CD4-positive, alpha-beta T cell (primary cell): ENCODE results near the gene RRAS2. TPM values are rescaled to one million over a fixed set of nuclear protein-coding genes. Genes with fewer than 3 reads are reported as not detected.

Source experiments
- ATAC-seq: fragments of 200-7000 bp; cut with Tn5 transposase; one replicate; pipeline ENCODE4 v1.10.0; 2022; ENCODE audit warnings: mild to moderate bottlenecking; ENCODE audit not compliant: poor library complexity
- CTCF ChIA-PET: fragments of 350-600 bp; sonication (Branson Sonifier 250); formaldehyde crosslinking; loops from one replicate; lab custom pipeline; 2021; ENCODE audit warnings: antibody characterized with exemption, inconsistent platforms; lab: Charles Lee
- POLR2A ChIA-PET: fragments of 350-600 bp; sonication (Branson Sonifier 250); formaldehyde crosslinking; loops from one replicate; lab custom pipeline; 2021; ENCODE audit warnings: antibody characterized with exemption, inconsistent platforms; lab: Charles Lee
- DNase-seq, 14 experiments: peaks; one replicate each; pipeline ENCODE4 v3.0.0-alpha.2; 2013 to 2020; ENCODE audit warnings: mixed read lengths in 2 of 14
- H3K27ac ChIP-seq, 2 donors: one replicate each; pipeline versions ENCODE4 v1.5.1 to v1.7.0; 2013; ENCODE audit warnings: low read length in 2 of 2, low read depth in 1 of 2, mild to moderate bottlenecking in 1 of 2
- H3K27me3 ChIP-seq, 2 experiments: 1 replicate in 1 of 2; 2 replicates in 1 of 2; pipeline versions ENCODE4 v1.6.1 to v1.7.0; 2013; ENCODE audit warnings: low read length in 2 of 2, control low read depth in 1 of 2, mild to moderate bottlenecking in 1 of 2, moderate library complexity in 1 of 2; ENCODE audit not compliant: insufficient read depth in 2 of 2, control insufficient read depth in 1 of 2
- H3K36me3 ChIP-seq: one replicate; pipeline ENCODE4 v1.6.1; 2013; ENCODE audit warnings: low read length, control low read depth; ENCODE audit not compliant: insufficient read depth
- H3K4me1 ChIP-seq: one replicate; pipeline ENCODE4 v1.6.1; 2013; ENCODE audit warnings: low read length, control low read depth; ENCODE audit not compliant: insufficient read depth
- H3K4me3 ChIP-seq: one replicate; pipeline ENCODE4 v1.5.1; 2013; ENCODE audit warnings: mild to moderate bottlenecking, low read length, moderate library complexity
- H3K9me3 ChIP-seq, 2 experiments: 1 replicate in 1 of 2; 2 replicates in 1 of 2; pipeline versions ENCODE4 v1.6.1 to v1.7.0; 2013; ENCODE audit warnings: low read length in 2 of 2, mild to moderate bottlenecking in 2 of 2, control low read depth in 1 of 2, moderate library complexity in 1 of 2; ENCODE audit not compliant: control insufficient read depth in 1 of 2, insufficient read depth in 1 of 2
- H3K27ac Mint-ChIP-seq: one replicate; pipeline ENCODE4 v1.8.0; 2020; ENCODE audit warnings: mixed read lengths
- H3K27me3 Mint-ChIP-seq: one replicate; pipeline ENCODE4 v1.8.0; 2021; ENCODE audit warnings: mixed read lengths
- H3K36me3 Mint-ChIP-seq: one replicate; pipeline ENCODE4 v1.8.0; 2021; ENCODE audit warnings: low read depth, mixed read lengths
- H3K4me1 Mint-ChIP-seq: one replicate; pipeline ENCODE4 v1.8.0; 2021; ENCODE audit warnings: low read depth, mixed read lengths
- H3K4me3 Mint-ChIP-seq: one replicate; pipeline ENCODE4 v1.8.0; 2020; ENCODE audit warnings: mild to moderate bottlenecking, mixed read lengths
- H3K9me3 Mint-ChIP-seq: one replicate; pipeline ENCODE4 v1.8.0; 2020; ENCODE audit warnings: mixed read lengths
- intact Hi-C, 2 experiments: fragments of 100-400 bp; cut with DNase I in 1 of 2; cut with micrococcal nuclease in 1 of 2; formaldehyde crosslinking; loops; one replicate each; pipeline versions ENCODE4 v1.15.1 to v1.9.0; 2023 to 2025; cut with DNase I, micrococcal nuclease
- total RNA-seq, 174 experiments: library from RNA in 2 of 174; stranded (reverse) in 2 of 174; gene quantifications; one replicate each; pipeline ENCODE4 v1.2.3 and lab custom pipeline; 2021 to 2026
- TF ChIP-seq, protein P1 (sequence below): fragments of 200-600 bp; IDR thresholded peaks from one replicate; pipeline ENCODE4 v1.8.0; 2022; ENCODE audit warnings: antibody characterized with exemption, mild to moderate bottlenecking

The RRAS2 gene
- total RNA-seq, 2 experiments from 2014 or later = 20.7 to 21.2 TPM

DNA sequence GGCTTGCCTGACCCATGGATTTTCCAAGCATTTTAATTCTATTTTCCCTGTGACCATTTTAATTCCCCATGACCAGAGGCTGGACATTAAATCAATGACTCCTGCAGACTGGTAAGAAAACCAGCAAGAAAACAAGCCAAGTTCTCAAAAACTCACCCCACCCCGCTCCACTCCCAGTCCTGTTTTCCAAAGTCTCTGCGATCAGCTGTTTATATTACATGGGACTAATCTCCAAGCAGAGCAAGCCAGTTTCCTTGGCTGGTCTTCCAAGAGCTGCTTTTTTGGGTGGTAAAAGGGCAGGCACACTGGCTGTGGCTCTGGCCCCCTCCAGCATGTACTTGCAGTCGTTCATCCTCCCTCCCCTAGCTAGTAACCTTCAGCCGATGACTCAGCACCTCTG is 97.9 kb downstream of the RRAS2 start:
- no peak for ATAC-seq
- intact Hi-C loops = no loop called here
- Mint-ChIP-seq H3K9me3 (no peaks in the 10 kb centered on the region), H3K36me3 (peaks cover 34% of the 10 kb centered on the region), H3K4me3 (no peak overlapping the region), H3K27me3 (no peaks in the 10 kb centered on the region), H3K27ac (no peak overlapping the region), H3K4me1 (no peaks in the 10 kb centered on the region)
- Histone ChIP-seq H3K4me3 (no peak overlapping the region), H3K9me3 (no peaks in the 10 kb centered on the region), H3K4me1 (no peaks in the 10 kb centered on the region), H3K36me3 (peaks cover 5% of the 10 kb centered on the region), H3K27me3 (no peaks in the 10 kb centered on the region), H3K27ac (no peak overlapping the region)
- TF ChIP-seq, protein P1, sequence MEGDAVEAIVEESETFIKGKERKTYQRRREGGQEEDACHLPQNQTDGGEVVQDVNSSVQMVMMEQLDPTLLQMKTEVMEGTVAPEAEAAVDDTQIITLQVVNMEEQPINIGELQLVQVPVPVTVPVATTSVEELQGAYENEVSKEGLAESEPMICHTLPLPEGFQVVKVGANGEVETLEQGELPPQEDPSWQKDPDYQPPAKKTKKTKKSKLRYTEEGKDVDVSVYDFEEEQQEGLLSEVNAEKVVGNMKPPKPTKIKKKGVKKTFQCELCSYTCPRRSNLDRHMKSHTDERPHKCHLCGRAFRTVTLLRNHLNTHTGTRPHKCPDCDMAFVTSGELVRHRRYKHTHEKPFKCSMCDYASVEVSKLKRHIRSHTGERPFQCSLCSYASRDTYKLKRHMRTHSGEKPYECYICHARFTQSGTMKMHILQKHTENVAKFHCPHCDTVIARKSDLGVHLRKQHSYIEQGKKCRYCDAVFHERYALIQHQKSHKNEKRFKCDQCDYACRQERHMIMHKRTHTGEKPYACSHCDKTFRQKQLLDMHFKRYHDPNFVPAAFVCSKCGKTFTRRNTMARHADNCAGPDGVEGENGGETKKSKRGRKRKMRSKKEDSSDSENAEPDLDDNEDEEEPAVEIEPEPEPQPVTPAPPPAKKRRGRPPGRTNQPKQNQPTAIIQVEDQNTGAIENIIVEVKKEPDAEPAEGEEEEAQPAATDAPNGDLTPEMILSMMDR = no peak
- ChIA-PET CTCF (no interaction called here), POLR2A (no interaction called here)
- DNase-seq = no peak

DNA sequence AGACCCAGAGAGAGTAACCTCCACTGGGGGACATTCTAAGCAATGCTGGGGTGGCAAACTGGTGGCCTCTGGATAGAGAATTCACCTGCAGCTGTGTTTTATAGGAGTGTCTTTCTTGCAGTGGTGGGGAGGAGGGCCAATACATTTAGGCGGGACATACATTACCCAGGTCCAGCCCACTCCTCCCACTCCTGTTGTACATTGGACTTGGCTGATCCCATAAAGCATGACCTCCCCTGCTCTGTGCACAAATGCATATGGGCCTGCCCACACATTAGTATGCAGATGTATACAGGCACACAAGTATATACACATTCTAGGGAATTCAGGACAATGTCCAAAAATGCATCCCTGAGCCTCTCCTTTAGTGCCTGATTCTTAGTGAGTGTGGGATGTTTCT is 99.1 kb downstream of the RRAS2 start:
- TF ChIP-seq, protein P1 = no peak
- no peaks in the 10 kb centered on the region for H3K27me3 Mint-ChIP-seq
- peaks cover 8% of the 10 kb centered on the region for H3K36me3 ChIP-seq
- H3K4me3 ChIP-seq = no peak overlapping the region
- CTCF ChIA-PET = no interaction called here
- no peaks in the 10 kb centered on the region for H3K4me1 Mint-ChIP-seq
- H3K9me3 Mint-ChIP-seq = no peaks in the 10 kb centered on the region
- H3K27ac ChIP-seq = no peak overlapping the region
- POLR2A ChIA-PET = no interaction called here
- ATAC-seq (no peak), DNase-seq (no peak)
- intact Hi-C loops = no loop called here
- no peaks in the 10 kb centered on the region for H3K27me3 ChIP-seq
- H3K9me3 ChIP-seq = no peaks in the 10 kb centered on the region
- H3K36me3 Mint-ChIP-seq = peaks cover 32% of the 10 kb centered on the region
- no peaks in the 10 kb centered on the region for H3K4me1 ChIP-seq
- H3K4me3 Mint-ChIP-seq = no peak overlapping the region
- no peak overlapping the region for H3K27ac Mint-ChIP-seq

DNA sequence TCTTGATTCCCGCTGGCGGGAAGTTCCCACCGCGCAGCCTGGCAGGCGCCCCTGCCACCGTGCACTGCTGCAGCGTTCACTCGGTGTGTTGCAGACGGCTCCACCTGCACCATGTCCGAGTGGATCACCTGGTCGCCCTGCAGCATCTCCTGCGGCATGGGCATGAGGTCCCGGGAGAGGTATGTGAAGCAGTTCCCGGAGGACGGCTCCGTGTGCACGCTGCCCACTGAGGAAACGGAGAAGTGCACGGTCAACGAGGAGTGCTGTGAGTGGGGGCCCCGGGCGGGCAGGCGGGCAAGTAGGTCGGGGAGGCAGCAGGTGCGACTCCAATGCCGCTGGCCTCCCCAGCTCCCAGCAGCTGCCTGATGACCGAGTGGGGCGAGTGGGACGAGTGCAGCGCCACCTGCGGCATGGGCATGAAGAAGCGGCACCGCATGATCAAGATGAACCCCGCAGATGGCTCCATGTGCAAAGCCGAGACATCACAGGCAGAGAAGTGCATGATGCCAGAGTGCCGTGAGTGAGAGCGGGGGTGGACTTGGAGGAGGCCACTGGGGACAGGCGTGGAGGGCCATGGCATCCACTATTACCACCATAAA is 99.7 kb downstream of the RRAS2 start:
- DNase-seq = no peak
- no peak overlapping the region for H3K4me3 Mint-ChIP-seq
- Histone ChIP-seq H3K36me3 (peaks cover 8% of the 10 kb centered on the region), H3K27ac (no peak overlapping the region), H3K9me3 (no peaks in the 10 kb centered on the region), H3K27me3 (no peaks in the 10 kb centered on the region), H3K4me3 (no peak overlapping the region), H3K4me1 (no peaks in the 10 kb centered on the region)
- no peak overlapping the region for H3K27ac Mint-ChIP-seq
- ATAC-seq = no peak
- POLR2A ChIA-PET = no interaction called here
- H3K36me3 Mint-ChIP-seq = peaks cover 30% of the 10 kb centered on the region
- H3K9me3 Mint-ChIP-seq = no peaks in the 10 kb centered on the region
- intact Hi-C loops = no loop called here
- TF ChIP-seq, protein P1 = no peak
- CTCF ChIA-PET = interaction anchor here (0.9 kb wide), 1 partner anchor 9 kb away, joined by 3 read pairs; no protein-coding TSS in a partner anchor
- no peaks in the 10 kb centered on the region for H3K4me1 Mint-ChIP-seq
- H3K27me3 Mint-ChIP-seq = no peaks in the 10 kb centered on the region
